Activated CD4-positive, alpha-beta T cell treated with anti-CD3 and anti-CD28 coated beads, Interleukin-2, amount 50 U/mL, for 48 hours (primary cell): Measurements from ENCODE around the gene SEMA3F.

Experiments
- DNase-seq, 2 experiments: peaks; one replicate each; pipeline ENCODE4 v3.0.0-alpha.2; 2020

SEMA3F gene

DNA sequence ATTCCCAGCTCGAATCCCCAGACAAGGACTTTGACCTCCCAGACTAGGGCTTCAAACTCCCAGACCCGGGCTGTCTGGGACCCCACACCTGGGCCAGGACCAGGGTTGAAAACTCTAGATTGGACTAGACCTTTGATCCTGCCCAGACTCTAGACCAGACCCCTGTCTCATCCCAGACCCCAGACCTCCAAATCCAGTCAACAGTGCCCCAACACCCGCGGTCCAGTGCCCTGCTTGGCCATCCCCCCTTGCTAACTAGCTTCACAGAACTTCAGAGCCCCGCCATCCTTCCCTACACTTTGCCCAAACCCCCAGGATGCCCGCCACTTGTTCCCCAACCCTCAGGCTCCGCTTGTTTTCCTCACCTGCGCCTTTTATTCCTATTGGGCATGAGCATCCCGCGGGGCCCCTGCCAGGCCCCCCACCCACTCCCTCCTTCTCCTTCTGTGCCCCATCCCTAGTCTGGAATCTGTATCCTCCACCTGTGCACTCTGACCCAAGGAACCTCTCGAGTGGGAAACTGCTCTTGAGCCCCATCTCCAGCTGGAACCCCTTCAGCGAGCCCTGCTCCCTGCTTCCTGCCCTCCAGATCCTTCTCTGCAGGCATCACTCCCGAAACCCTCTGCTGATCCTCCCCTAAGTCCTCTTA lies 81.5 kb downstream of the SEMA3F start:
- DNase-seq, result no peak

DNA sequence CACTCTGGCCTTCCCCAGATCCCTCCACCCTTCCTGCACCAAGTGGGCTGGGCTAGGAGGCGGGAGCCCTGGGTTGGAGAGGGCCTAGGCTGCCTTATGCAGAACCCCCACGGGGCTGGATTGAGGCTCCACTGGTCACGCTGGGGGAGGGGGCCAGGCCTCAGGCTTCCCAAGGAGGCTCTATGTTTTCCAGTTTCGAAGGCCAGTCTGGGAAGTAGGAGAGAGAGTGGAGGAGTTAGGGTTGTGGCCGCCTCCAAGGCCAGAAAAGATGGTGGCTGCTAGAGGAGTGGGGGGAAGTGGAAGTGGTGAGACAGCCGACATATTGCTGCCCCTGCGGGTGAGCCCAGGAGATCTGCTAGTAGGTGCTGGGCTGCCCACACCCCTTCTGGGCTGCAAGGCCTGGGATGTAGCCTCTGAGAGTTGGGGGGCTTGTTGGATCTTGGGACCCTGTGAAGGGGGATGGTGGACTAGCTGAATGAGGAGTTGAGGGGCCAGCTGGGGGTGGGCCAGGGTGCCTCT lies 82.1 kb downstream of the SEMA3F start:
- peak; percentile 41 to 49 for DNase-seq

DNA sequence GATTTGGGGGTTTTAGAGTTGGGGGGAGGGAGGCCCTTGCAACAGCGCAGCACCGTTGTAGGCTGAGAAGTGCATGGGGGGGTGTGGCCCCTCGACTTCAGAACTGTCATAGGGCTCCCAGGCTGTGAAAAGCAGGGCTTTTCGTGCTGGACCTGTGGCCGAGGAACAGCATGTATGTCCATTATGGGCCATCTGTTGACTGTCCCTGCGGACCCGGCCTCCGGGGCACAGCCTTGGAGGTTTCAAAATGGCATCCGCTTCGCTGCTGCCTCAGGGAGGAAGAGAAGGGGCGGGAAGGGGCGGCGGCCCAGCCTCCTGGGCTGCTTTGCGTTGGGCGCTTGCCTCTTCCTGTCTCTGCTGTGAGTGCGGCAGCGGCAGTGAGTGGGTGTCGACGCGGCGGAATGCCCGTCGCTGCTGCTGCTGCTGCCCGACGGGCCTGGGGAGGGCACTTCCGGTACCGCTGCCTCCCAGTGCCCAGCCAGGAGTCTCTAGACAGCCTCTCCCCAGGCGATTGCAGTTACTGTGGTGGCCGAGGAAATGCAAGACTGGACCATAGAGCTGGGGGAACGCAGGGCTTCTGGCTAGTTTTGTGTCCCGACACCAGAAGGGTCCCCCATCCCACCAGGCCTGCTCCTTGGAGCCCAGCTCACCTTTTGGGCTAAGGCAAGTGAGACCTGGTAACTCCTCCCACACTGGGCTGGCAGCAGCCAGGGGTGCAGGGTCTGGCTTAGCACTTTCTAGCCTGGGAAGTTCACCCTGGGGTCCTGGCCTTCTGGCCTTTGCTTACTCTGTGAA lies 82.8 kb downstream of the SEMA3F start:
- peak; percentile 87 to 90 for DNase-seq

DNA sequence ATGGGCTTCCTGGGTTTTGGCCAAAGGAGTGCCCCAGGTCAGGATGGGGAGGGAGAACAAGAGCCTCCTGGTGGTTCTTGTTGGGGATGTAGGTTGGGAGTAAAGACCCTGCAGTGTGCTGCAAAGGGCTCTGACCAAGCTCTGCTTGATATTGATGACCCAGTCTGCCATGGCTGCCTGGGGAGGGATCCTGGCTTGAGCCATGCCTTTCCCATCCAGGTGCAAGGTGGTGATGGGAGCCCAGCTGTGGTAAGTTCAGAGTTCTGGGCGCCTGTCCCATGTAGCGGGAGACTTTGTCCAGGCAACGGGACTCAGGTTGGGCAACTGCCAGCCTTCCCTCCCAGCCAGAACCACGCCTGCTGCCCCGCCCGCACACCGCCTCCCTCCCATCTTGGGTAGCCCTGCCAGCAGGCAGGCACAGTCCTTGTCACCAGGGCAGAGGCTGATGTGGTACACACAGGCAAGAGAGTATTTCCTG lies 83.5 kb downstream of the SEMA3F start:
- DNase-seq, result peak in 1 of 2 experiments; percentile 38
